SK-N-SH (cell line): ENCODE measurements around the gene COL1A2. TPM values are rescaled to one million over a fixed set of nuclear protein-coding genes. Genes with fewer than 3 reads are reported as not detected.

ENCODE experiments used
- CTCF ChIA-PET: fragments of 300-600, 350-600 bp; formaldehyde crosslinking; extraction: SDS; loops from one replicate; lab custom pipeline; 2021; lab: Yijun Ruan, JAX
- POLR2A ChIA-PET: fragments of 350-600 bp; sonication (Branson Sonifier 250); formaldehyde crosslinking; extraction: SDS; loops from one replicate; lab custom pipeline; 2020; ENCODE audit warnings: antibody characterized with exemption, inconsistent platforms; lab: Yijun Ruan, JAX
- DNase-seq: peaks from one replicate; pipeline ENCODE4 v3.0.0; 2012
- H2AFZ ChIP-seq: fragments of 200-600 bp; sonication (generic); 2 replicates; pipeline ENCODE4 v1.8.1; 2016; ENCODE audit warnings: antibody characterized with exemption, mild to moderate bottlenecking, low read depth
- H3F3A ChIP-seq: fragments of 200-600 bp; sonication (generic); replicated peaks from 2 replicates; pipeline ENCODE3; 2016; ENCODE audit warnings: antibody characterized with exemption, mild to moderate bottlenecking; ENCODE audit not compliant: insufficient read depth
- H3K27ac ChIP-seq, 2 experiments: fragments of 200-500 bp in 1 of 2; fragments of 200-600 bp in 1 of 2; sonication (Bioruptor generic) in 1 of 2; sonication (generic), shearing (Covaris generic) in 1 of 2; 2 replicates each; pipeline versions ENCODE4 v1.5.1 to v1.6.1; 2014 to 2016; ENCODE audit warnings: low read depth in 2 of 2, inconsistent platforms in 1 of 2, low read length in 1 of 2, mild to moderate bottlenecking in 1 of 2, mixed read lengths in 1 of 2
- H3K27me3 ChIP-seq: fragments of 200-600 bp; sonication (generic), shearing (Covaris generic); 2 replicates; pipeline ENCODE4 v1.6.1; 2016; ENCODE audit warnings: mixed run types; ENCODE audit not compliant: insufficient read depth
- H3K36me3 ChIP-seq, 2 experiments: fragments of 200-500 bp in 1 of 2; fragments of 200-600 bp in 1 of 2; sonication (Bioruptor generic) in 1 of 2; sonication (generic) in 1 of 2; replicated peaks in 1 of 2; 2 replicates each; pipeline versions ENCODE3 to v1.5.1; 2014 to 2016; ENCODE audit warnings: low read length in 1 of 2, mild to moderate bottlenecking in 1 of 2; ENCODE audit not compliant: insufficient read depth in 2 of 2, control insufficient read depth in 1 of 2
- H3K4me1 ChIP-seq, 2 experiments: fragments of 200-500 bp in 1 of 2; fragments of 200-600 bp in 1 of 2; sonication (Bioruptor generic) in 1 of 2; sonication (generic), shearing (Covaris generic) in 1 of 2; 2 replicates each; pipeline versions ENCODE4 v1.5.1 to v1.6.1; 2014 to 2016; ENCODE audit warnings: low read depth in 1 of 2, low read length in 1 of 2, mixed run types in 1 of 2; ENCODE audit not compliant: insufficient read depth in 2 of 2, control insufficient read depth in 1 of 2
- H3K4me2 ChIP-seq: fragments of 200-600 bp; sonication (generic), shearing (Covaris generic); 2 replicates; pipeline ENCODE4 v1.6.1; 2017; ENCODE audit warnings: mixed run types
- H3K4me3 ChIP-seq, 2 experiments: fragments of 200-500 bp in 1 of 2; fragments of 200-600 bp in 1 of 2; sonication (Bioruptor generic) in 1 of 2; sonication (generic), shearing (Covaris generic) in 1 of 2; 2 replicates each; pipeline versions ENCODE4 v1.5.1 to v1.8.1; 2014 to 2016; ENCODE audit warnings: low read depth in 2 of 2, inconsistent platforms in 1 of 2, low read length in 1 of 2, mild to moderate bottlenecking in 1 of 2, mixed read lengths in 1 of 2, moderate library complexity in 1 of 2
- H3K79me2 ChIP-seq: fragments of 200-600 bp; sonication (generic); 2 replicates; pipeline ENCODE4 v1.8.1; 2017; ENCODE audit warnings: mild to moderate bottlenecking; ENCODE audit not compliant: insufficient read depth
- H3K9ac ChIP-seq: fragments of 200-600 bp; sonication (generic); 2 replicates; pipeline ENCODE4 v1.6.1; 2017; ENCODE audit warnings: mixed run types
- H3K9me2 ChIP-seq: fragments of 200-600 bp; sonication (generic); 2 replicates; pipeline ENCODE4 v1.6.1; 2017; ENCODE audit warnings: mixed run types
- H3K9me3 ChIP-seq: fragments of 200-600 bp; sonication (generic); 2 replicates; pipeline ENCODE4 v1.6.1; 2017; ENCODE audit warnings: mixed run types, mild to moderate bottlenecking, moderate library complexity
- H4K20me1 ChIP-seq: fragments of 200-600 bp; sonication (generic); 2 replicates; pipeline ENCODE4 v1.6.1; 2017; ENCODE audit warnings: mild to moderate bottlenecking, mixed run types; ENCODE audit not compliant: insufficient read depth
- CHD2 ChIP-seq: fragments of 150-350 bp; IDR thresholded peaks from 2 replicates; pipeline ENCODE4 v1.6.1; 2018; ENCODE audit warnings: low read length; ENCODE audit not compliant: partially characterized antibody
- CTCF ChIP-seq: fragments of 200-600 bp; sonication (generic); IDR thresholded peaks from 2 replicates; pipeline ENCODE4 v1.6.1; 2017; ENCODE audit warnings: antibody characterized with exemption, mild to moderate bottlenecking, moderate library complexity
- POLR2AphosphoS5 ChIP-seq: IDR thresholded peaks from 2 replicates; pipeline ENCODE4 v1.6.1; 2012; ENCODE audit warnings: low read depth, low read length
- RCOR1 ChIP-seq: fragments of 150-350 bp; IDR thresholded peaks from 2 replicates; pipeline ENCODE4 v1.6.1; 2017; ENCODE audit warnings: antibody characterized with exemption, low read length
- SIN3A ChIP-seq: IDR thresholded peaks from 2 replicates; pipeline ENCODE4 v1.6.1; 2012; ENCODE audit warnings: low read depth, mild to moderate bottlenecking, low read length, moderate library complexity, borderline replicate concordance
- TAF1 ChIP-seq: IDR thresholded peaks from 2 replicates; pipeline ENCODE4 v1.6.1; 2012; ENCODE audit warnings: low read depth, mild to moderate bottlenecking, low read length, moderate library complexity, borderline replicate concordance
- TCF12 ChIP-seq: IDR thresholded peaks from 2 replicates; pipeline ENCODE4 v1.4.0; 2012
- TEAD4 ChIP-seq: IDR thresholded peaks from 2 replicates; pipeline ENCODE4 v1.4.0; 2012; ENCODE audit warnings: mild to moderate bottlenecking, borderline replicate concordance; ENCODE audit not compliant: insufficient read depth
- USF2 ChIP-seq: fragments of 150-350 bp; IDR thresholded peaks from 2 replicates; pipeline ENCODE4 v1.6.1; 2017; ENCODE audit warnings: antibody characterized with exemption, low read length, low read depth, borderline replicate concordance
- YY1 ChIP-seq: IDR thresholded peaks from 2 replicates; pipeline ENCODE4 v1.4.0; 2012; ENCODE audit warnings: low read depth, mild to moderate bottlenecking
- WGBS: methylation state at CpG from one replicate; pipeline ENCODE4 v1.1.6; 2017; ENCODE audit warnings: low lambda C conversion rate; 5-methylcytosine and 5-hydroxymethylcytosine counted together
- polyA plus RNA-seq, 3 experiments: library from polyadenylated mRNA; depleted of rRNA; stranded (reverse); fragments of >200 nt; gene quantifications; 2 replicates each; pipeline ENCODE4 v1.2.3, GENCODE V29; 2012
- TF ChIP-seq, protein P1 (sequence below): IDR thresholded peaks from 2 replicates; pipeline ENCODE4 v1.4.0; 2012; ENCODE audit warnings: low read depth, borderline replicate concordance

COL1A2 gene
- polyA plus RNA-seq, 1 of the 3 experiments (the other 2 are of a cell fraction) = 11.4 TPM

GRCh38 chr7:94476251-94476840 lies 81.7 kb downstream of the COL1A2 start:
- Histone ChIP-seq H3K27ac (no peak overlapping the region), H3K4me3 (no peak overlapping the region), H3K27me3 (peaks cover 6% of the 10 kb centered on the region; the same call in 1 of the 2 replicates), H3F3A (no peaks in the 10 kb centered on the region), H3K9me2 (no peaks in the 10 kb centered on the region), H4K20me1 (no peaks in the 10 kb centered on the region), H3K9me3 (peaks cover 6% of the 10 kb centered on the region; the same call in 1 of the 2 replicates), H3K4me2 (no peak overlapping the region), H3K36me3 (no peaks in the 10 kb centered on the region), H3K4me1 (no peaks in the 10 kb centered on the region), H3K79me2 (no peaks in the 10 kb centered on the region), H3K9ac (no peak overlapping the region), H2AFZ (no peak overlapping the region)
- WGBS = 63% methylated on average over 5 of the region's 5 CpGs
- CTCF ChIA-PET = interaction anchor here (1.3 kb wide), 1 partner anchor 27 kb away, joined by 5 read pairs; no protein-coding TSS in a partner anchor
- no peak for TF ChIP-seq YY1
- no peak for TF ChIP-seq USF2
- TF ChIP-seq CHD2 = no peak
- POLR2A ChIA-PET = no interaction called here
- DNase-seq = no peak

DNA sequence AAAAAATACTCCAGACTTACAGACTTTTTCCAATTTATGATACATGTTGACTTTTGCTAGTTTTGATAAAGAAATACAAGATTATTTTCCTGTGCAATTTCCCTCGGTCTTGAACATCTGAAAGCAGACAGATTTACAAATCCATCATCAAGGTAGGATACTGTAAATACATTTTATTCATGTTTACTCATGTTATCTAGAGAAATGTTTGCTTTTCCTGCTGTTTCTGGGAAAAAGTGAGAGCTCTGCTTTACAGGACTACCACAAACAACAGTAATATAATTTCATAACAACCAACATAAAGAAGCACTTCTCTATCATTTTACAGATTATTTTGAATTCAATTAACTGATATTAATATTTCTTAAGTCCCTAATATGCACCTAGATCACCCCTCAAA lies 83.2 kb downstream of the COL1A2 start:
- ChIA-PET CTCF (interaction anchor here (0.9 to 1.3 kb wide), 3 partner anchors 27 to 721 kb away, joined by 3 to 5 read pairs (median 4); no protein-coding TSS in a partner anchor), POLR2A (no interaction called here)
- Histone ChIP-seq H3K79me2 (no peaks in the 10 kb centered on the region), H4K20me1 (no peaks in the 10 kb centered on the region), H3K9me2 (no peaks in the 10 kb centered on the region), H3K4me2 (no peak overlapping the region), H3K4me3 (no peak overlapping the region), H2AFZ (no peak overlapping the region), H3K9ac (no peak overlapping the region), H3K4me1 (no peaks in the 10 kb centered on the region), H3K27me3 (peaks cover 6% of the 10 kb centered on the region; the same call in 1 of the 2 replicates), H3K9me3 (no peaks in the 10 kb centered on the region), H3K27ac (no peak overlapping the region), H3F3A (no peaks in the 10 kb centered on the region), H3K36me3 (no peaks in the 10 kb centered on the region)
- no peak for TF ChIP-seq TEAD4
- TF ChIP-seq, protein P1, sequence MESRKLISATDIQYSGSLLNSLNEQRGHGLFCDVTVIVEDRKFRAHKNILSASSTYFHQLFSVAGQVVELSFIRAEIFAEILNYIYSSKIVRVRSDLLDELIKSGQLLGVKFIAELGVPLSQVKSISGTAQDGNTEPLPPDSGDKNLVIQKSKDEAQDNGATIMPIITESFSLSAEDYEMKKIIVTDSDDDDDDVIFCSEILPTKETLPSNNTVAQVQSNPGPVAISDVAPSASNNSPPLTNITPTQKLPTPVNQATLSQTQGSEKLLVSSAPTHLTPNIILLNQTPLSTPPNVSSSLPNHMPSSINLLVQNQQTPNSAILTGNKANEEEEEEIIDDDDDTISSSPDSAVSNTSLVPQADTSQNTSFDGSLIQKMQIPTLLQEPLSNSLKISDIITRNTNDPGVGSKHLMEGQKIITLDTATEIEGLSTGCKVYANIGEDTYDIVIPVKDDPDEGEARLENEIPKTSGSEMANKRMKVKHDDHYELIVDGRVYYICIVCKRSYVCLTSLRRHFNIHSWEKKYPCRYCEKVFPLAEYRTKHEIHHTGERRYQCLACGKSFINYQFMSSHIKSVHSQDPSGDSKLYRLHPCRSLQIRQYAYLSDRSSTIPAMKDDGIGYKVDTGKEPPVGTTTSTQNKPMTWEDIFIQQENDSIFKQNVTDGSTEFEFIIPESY = no peak
- TF ChIP-seq TAF1 = no peak
- no peak for TF ChIP-seq POLR2AphosphoS5
- no peak for TF ChIP-seq CTCF
- no peak for TF ChIP-seq RCOR1
- no peak for TF ChIP-seq TCF12
- TF ChIP-seq SIN3A = no peak
- 21% methylated on average over 1 of the region's 1 CpG for WGBS
- no peak for DNase-seq
